SH-SY5Y (cell line): ENCODE data around the gene RFNG.

Experiments
- GATA2 ChIP-seq: IDR thresholded peaks from 2 replicates; pipeline ENCODE4 v1.6.1; 2011; ENCODE audit warnings: mild to moderate bottlenecking, low read depth, low read length
- GATA3 ChIP-seq: IDR thresholded peaks from 2 replicates; pipeline ENCODE4 v1.6.1; 2011; ENCODE audit warnings: low read depth, mild to moderate bottlenecking, low read length, moderate library complexity

GRCh38 chr17:82031885-82032627, 19.6 kb downstream of the RFNG start:
- TF ChIP-seq GATA2 (no peak), GATA3 (no peak)
